ENCODE results near the gene CYP2B6.
"Not testable (repeated sequence)": the region's sequence is repeated elsewhere in the genome, so short reads cannot be mapped to it uniquely, and the experiment has no call there.

CYP2B6 gene

DNA sequence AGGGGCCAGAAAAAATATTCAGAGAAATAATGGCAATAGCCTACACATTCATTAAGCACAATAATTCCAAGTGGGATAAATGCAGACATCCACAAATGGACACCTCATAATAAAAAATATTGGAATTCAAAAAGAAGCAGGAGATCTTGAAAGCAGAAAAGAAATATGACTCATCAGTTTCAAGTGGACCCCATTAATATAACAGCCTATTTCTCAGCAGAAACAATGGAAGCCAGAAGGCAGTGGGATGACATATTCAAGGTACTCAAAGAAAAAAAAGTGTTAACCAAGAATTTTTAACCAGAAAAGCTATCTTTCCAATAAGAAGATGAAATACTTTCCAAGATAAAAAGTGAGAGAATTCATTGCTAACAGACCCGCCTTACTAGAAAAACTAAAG lies 48.7 kb downstream of the CYP2B6 start:
- no peak for DNase-seq

DNA sequence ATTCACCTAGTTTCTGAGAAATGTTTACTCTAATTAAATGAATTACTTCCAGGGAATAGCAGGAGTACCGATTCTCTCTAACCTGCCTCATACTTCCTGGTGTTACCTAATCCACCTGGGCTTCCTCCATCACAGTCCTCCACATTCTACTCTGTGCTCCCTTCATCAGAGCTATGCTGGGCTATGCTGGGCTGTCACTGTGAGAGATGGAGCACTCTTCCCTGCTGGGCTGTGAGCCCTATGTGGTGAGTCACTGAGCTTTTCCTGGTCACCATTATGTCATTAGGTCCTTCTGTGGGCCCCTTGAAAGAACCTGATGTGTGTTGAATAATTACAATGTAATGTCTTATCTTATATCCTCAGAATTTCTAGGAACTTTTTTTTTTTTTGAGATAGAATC lies 54.0 kb downstream of the CYP2B6 start:
- DNase-seq, result not testable (repeated sequence)

DNA sequence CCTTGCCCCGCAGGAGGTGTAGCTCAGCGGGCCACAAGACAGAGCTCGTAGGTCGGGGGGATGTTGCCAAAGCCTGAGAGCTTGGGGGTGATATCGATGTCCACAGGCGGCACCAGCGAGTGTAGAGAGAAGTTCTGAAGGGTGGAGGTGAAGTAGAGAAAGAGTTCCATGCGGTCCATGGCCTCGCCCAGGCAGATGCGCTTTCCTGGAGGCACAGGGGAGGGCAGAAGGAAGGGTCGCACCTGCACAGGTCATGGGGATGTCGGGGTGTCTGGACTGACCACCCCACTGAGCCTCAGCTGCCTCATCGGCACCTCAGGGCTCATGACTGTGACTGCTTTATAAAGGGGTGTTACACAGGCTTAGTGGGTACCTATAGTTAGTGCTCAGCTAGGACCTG lies 59.3 kb downstream of the CYP2B6 start:
- DNase-seq, result no peak

DNA sequence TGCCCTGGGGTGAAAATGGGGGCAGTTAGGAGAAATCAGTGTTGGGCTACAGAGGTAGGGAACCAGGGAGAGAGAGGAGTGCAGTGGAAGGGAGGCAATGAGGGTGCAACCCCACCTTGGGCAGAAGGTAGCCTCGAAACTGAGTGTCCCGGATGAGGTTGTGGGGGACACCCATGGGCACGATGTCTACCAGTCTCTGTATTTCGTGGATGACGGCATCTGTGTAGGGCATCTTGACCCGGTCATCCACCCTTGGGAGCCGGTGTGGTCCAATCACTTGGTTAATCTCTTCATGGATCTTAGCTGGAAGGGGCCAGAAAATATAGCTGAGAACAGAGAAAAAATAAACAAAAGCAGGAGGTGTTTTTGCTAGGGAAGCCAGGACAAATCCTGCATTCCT lies 61.1 kb downstream of the CYP2B6 start:
- not testable (repeated sequence) for DNase-seq

DNA sequence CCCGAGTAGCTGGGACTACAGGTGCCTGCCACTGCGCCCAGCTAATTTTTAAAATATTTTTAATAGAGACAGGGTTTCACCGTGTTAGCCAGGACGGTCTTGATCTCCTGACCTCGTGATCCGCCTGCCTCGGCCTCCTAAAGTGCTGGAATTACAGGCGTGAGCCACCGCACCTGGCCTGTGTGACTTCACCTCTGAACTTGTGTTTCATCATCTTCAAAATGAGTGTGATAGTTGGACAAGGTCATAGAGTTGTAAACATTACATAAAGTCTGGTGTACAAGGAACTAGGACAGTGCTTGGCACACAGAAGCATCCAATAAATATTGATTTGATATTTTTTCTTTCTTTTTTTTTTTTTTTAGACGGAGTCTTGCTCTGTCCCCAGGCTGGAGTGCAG lies 62.2 kb downstream of the CYP2B6 start:
- not testable (repeated sequence) for DNase-seq

DNA sequence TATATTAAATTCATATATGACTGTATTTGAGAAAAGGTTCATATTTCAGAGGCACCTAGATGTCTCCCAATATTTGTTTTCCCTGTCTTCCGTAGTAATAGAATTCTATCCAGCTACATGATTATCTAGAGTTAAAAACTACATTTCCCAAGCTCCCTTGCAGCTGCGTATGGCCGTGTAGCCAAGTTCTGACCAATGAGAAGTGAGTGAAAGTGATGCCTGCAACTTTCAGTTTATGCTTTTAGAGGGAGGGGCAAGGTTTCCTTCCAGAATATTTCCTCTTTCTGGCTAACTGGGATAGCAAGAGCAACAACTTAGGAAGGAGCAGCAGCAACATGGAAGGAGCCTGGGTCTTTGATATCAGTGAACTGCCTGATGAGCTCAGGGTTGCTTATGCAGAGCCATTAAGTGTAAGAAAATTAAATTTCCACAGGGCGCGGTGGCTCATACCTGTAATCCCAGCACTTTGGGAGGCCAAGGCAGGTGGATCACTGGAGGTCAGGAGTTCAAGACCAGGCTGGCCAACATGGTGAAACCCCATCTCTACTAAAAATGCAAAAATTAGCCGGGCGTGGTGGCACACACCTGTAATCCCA lies 74.0 kb downstream of the CYP2B6 start:
- DNase-seq, result no peak
